WTC11 (cell line): ENCODE measurements around the gene GRID2. TPM values are rescaled to one million over a fixed set of nuclear protein-coding genes. Genes with fewer than 3 reads are reported as not detected.

Source experiments
- AFF4 ChIP-seq: sonication (generic); formaldehyde crosslinking; IDR thresholded peaks from 2 replicates; pipeline ENCODE4 v1.8.1; 2023; ENCODE audit warnings: mild to moderate bottlenecking, missing genetic modification reagents, borderline replicate concordance
- CBFB ChIP-seq: sonication (generic); formaldehyde crosslinking; IDR thresholded peaks from 2 replicates; pipeline ENCODE4 v1.8.1; 2022; ENCODE audit warnings: mild to moderate bottlenecking, low read depth, missing genetic modification reagents
- CREM ChIP-seq: sonication (generic); formaldehyde crosslinking; IDR thresholded peaks from 2 replicates; pipeline ENCODE4 v1.8.1; 2022; ENCODE audit warnings: mild to moderate bottlenecking, missing genetic modification reagents, moderate library complexity
- E2F1 ChIP-seq: sonication (generic); formaldehyde crosslinking; IDR thresholded peaks from 2 replicates; pipeline ENCODE4 v1.8.0; 2022; ENCODE audit warnings: mild to moderate bottlenecking, missing genetic modification reagents
- FOXP1 ChIP-seq: sonication (generic); formaldehyde crosslinking; IDR thresholded peaks from 2 replicates; pipeline ENCODE4 v1.8.0; 2022; ENCODE audit warnings: missing genetic modification reagents, mild to moderate bottlenecking, moderate library complexity, borderline replicate concordance
- FOXP4 ChIP-seq: sonication (generic); formaldehyde crosslinking; IDR thresholded peaks from 2 replicates; pipeline ENCODE4 v1.8.0; 2022; ENCODE audit warnings: mild to moderate bottlenecking, missing genetic modification reagents
- GTF2I ChIP-seq: fragments of 250-450 bp; sonication (Bioruptor Pico); conservative IDR thresholded peaks from 2 replicates; pipeline ENCODE4 v1.4.0; 2021; ENCODE audit warnings: mild to moderate bottlenecking
- HMGXB4 ChIP-seq: sonication (generic); formaldehyde crosslinking; IDR thresholded peaks from 2 replicates; pipeline ENCODE4 v1.8.1; 2023; ENCODE audit warnings: mild to moderate bottlenecking, moderate library complexity, missing genetic modification reagents
- IRF2 ChIP-seq: sonication (generic); formaldehyde crosslinking; IDR thresholded peaks from 2 replicates; pipeline ENCODE4 v1.8.0; 2022; ENCODE audit warnings: low read depth, missing genetic modification reagents, borderline replicate concordance
- JAZF1 ChIP-seq: fragments of 250-450 bp; sonication (Bioruptor Pico); IDR thresholded peaks from 2 replicates; pipeline ENCODE4 v1.9.0; 2021; ENCODE audit warnings: moderate library complexity, mild to moderate bottlenecking, inconsistent platforms
- JUN ChIP-seq: sonication (generic); formaldehyde crosslinking; IDR thresholded peaks from 2 replicates; pipeline ENCODE4 v1.8.0; 2023; ENCODE audit warnings: mild to moderate bottlenecking, missing genetic modification reagents
- KAT7 ChIP-seq: sonication (generic); formaldehyde crosslinking; IDR thresholded peaks from 2 replicates; pipeline ENCODE4 v1.8.1; 2023; ENCODE audit warnings: missing genetic modification reagents, mild to moderate bottlenecking, borderline replicate concordance
- NR1H2 ChIP-seq: sonication (generic); formaldehyde crosslinking; IDR thresholded peaks from 2 replicates; pipeline ENCODE4 v1.9.0; 2021; ENCODE audit warnings: mild to moderate bottlenecking, moderate library complexity, missing genetic modification reagents
- NR2C2 ChIP-seq: sonication (generic); formaldehyde crosslinking; IDR thresholded peaks from 2 replicates; pipeline ENCODE4 v1.8.0; 2022; ENCODE audit warnings: mild to moderate bottlenecking, missing genetic modification reagents
- PREB ChIP-seq: sonication (generic); formaldehyde crosslinking; IDR thresholded peaks from 2 replicates; pipeline ENCODE4 v1.8.1; 2022; ENCODE audit warnings: mild to moderate bottlenecking, missing genetic modification reagents, moderate library complexity, borderline replicate concordance
- SMAD4 ChIP-seq: sonication (generic); formaldehyde crosslinking; IDR thresholded peaks from 2 replicates; pipeline ENCODE4 v1.8.0; 2022; ENCODE audit warnings: mild to moderate bottlenecking, missing genetic modification reagents
- SP1 ChIP-seq: sonication (generic); formaldehyde crosslinking; conservative IDR thresholded peaks from 2 replicates; pipeline ENCODE4 v1.8.1; 2022; ENCODE audit warnings: missing genetic modification reagents
- TP53 ChIP-seq: sonication (generic); formaldehyde crosslinking; IDR thresholded peaks from 2 replicates; pipeline ENCODE4 v1.8.1; 2023; ENCODE audit warnings: mild to moderate bottlenecking, missing genetic modification reagents
- USF1 ChIP-seq: sonication (generic); formaldehyde crosslinking; IDR thresholded peaks from 2 replicates; pipeline ENCODE4 v1.8.0; 2022; ENCODE audit warnings: mild to moderate bottlenecking, missing genetic modification reagents
- ZBTB43 ChIP-seq: sonication (generic); formaldehyde crosslinking; IDR thresholded peaks from 2 replicates; pipeline ENCODE4 v1.8.1; 2023; ENCODE audit warnings: mild to moderate bottlenecking, missing genetic modification reagents
- ZNF138 ChIP-seq: sonication (generic); formaldehyde crosslinking; conservative IDR thresholded peaks from 2 replicates; pipeline ENCODE4 v1.8.1; 2022; ENCODE audit warnings: mild to moderate bottlenecking, moderate library complexity, missing genetic modification reagents
- ZNF396 ChIP-seq: fragments of 250-450 bp; sonication (Bioruptor Pico); IDR thresholded peaks from 2 replicates; pipeline ENCODE4 v1.8.0; 2021; ENCODE audit warnings: mild to moderate bottlenecking, moderate library complexity, borderline replicate concordance
- ZNF416 ChIP-seq: fragments of 250-450 bp; sonication (Bioruptor Pico); IDR thresholded peaks from 2 replicates; pipeline ENCODE4 v1.9.0; 2021; ENCODE audit warnings: mild to moderate bottlenecking, inconsistent platforms
- ZNF425 ChIP-seq: fragments of 250-450 bp; sonication (Bioruptor Pico); conservative IDR thresholded peaks from 2 replicates; pipeline ENCODE4 v1.9.0; 2021; ENCODE audit warnings: mild to moderate bottlenecking
- total RNA-seq: library from RNA; stranded (reverse); gene quantifications from 3 replicates; pipeline ENCODE4 v1.2.3, GENCODE V29; 2021

The GRID2 gene
- total RNA-seq, 1 experiment from 2014 or later: 26.8 TPM

GRCh38 chr4:92305148-92305877, 1.5 kb downstream of the GRID2 start (continued):
- TF ChIP-seq ZNF396 (no peak), NR1H2 (CRISPR knock-in tag) (no peak), TP53 (CRISPR knock-in tag) (peak; percentile 86; the same call in 1 of the 2 replicates), ZNF425 (CRISPR knock-in tag) (no peak), FOXP1 (CRISPR knock-in tag) (peak; percentile 96), SP1 (CRISPR knock-in tag) (peak; percentile 75; the same call in 1 of the 2 replicates), KAT7 (CRISPR knock-in tag) (peak; percentile 84), HMGXB4 (CRISPR knock-in tag) (peak; percentile 88), AFF4 (peak; percentile 97), PREB (CRISPR knock-in tag) (no peak), FOXP4 (peak; percentile 82), ZNF138 (peak; percentile 85; the same call in 1 of the 2 replicates), CBFB (peak; percentile 81; the same call in 1 of the 2 replicates), IRF2 (CRISPR knock-in tag) (no peak), GTF2I (CRISPR knock-in tag) (no peak), USF1 (peak; percentile 76; the same call in 1 of the 2 replicates), E2F1 (CRISPR knock-in tag) (peak; percentile 83), JAZF1 (CRISPR knock-in tag) (no peak), SMAD4 (CRISPR knock-in tag) (peak; percentile 75; the same call in 1 of the 2 replicates), CREM (CRISPR knock-in tag) (0 out of 2 replicates have a peak, but pooled peaks have one; percentile 15), JUN (CRISPR knock-in tag) (peak; percentile 90), ZNF416 (CRISPR knock-in tag) (no peak), NR2C2 (peak; percentile 64; the same call in 1 of the 2 replicates), ZBTB43 (CRISPR knock-in tag) (peak; percentile 94; the same call in 1 of the 2 replicates)
